Activated CD8-positive, alpha-beta T cell treated with anti-CD3 and anti-CD28 coated beads, Interleukin-2, amount 10 ng/mL, durations not matched to agents 7 days and 5 days (primary cell): ENCODE data around the gene DDX53. TPM values are rescaled to one million over a fixed set of nuclear protein-coding genes. Genes with fewer than 3 reads are reported as not detected.

Experiments used
- ATAC-seq: fragments of 150-1000 bp; cut with Tn5 transposase; one replicate; pipeline ENCODE4 v1.10.0; 2021; ENCODE audit warnings: moderate library complexity
- CTCF ChIA-PET: fragments of 350-600 bp; sonication (Branson Sonifier 250); formaldehyde crosslinking; loops from one replicate; lab custom pipeline; 2021; ENCODE audit warnings: antibody characterized with exemption; lab: Charles Lee
- POLR2A ChIA-PET: fragments of 350-600 bp; sonication (Branson Sonifier 250); formaldehyde crosslinking; loops from one replicate; lab custom pipeline; 2021; ENCODE audit warnings: antibody characterized with exemption; lab: Charles Lee
- DNase-seq: peaks from one replicate; pipeline ENCODE4 v3.0.0-alpha.2; 2020
- H3K27ac Mint-ChIP-seq: one replicate; pipeline ENCODE4 v1.8.0; 2021; ENCODE audit warnings: mild to moderate bottlenecking, mixed read lengths
- H3K27me3 Mint-ChIP-seq: one replicate; pipeline ENCODE4 v1.8.0; 2021; ENCODE audit warnings: low read depth, mixed read lengths
- H3K36me3 Mint-ChIP-seq: one replicate; pipeline ENCODE4 v1.8.0; 2021; ENCODE audit warnings: low read depth, mixed read lengths
- H3K4me1 Mint-ChIP-seq: one replicate; pipeline ENCODE4 v1.8.0; 2021; ENCODE audit warnings: low read depth, mixed read lengths
- H3K4me3 Mint-ChIP-seq: one replicate; pipeline ENCODE4 v1.8.0; 2021; ENCODE audit warnings: mild to moderate bottlenecking, mixed read lengths
- H3K9me3 Mint-ChIP-seq: one replicate; pipeline ENCODE4 v1.8.0; 2022; ENCODE audit warnings: mixed read lengths; ENCODE audit not compliant: insufficient read depth
- total RNA-seq, 2 experiments: library from RNA; stranded (reverse); gene quantifications; one replicate each; pipeline ENCODE4 v1.2.3, GENCODE V29; 2021

The DDX53 gene
- not detected for total RNA-seq

GRCh38 chrX:22999696-23000223 lies at the start of gene DDX53:
TSS of gene DDX53 (plus strand) at chrX:22999960. CDS start at chrX:23000058, 98 bp downstream.
- Mint-ChIP-seq H3K4me1 (no peaks in the 10 kb centered on the region), H3K4me3 (no peak within 1 kb of the TSS), H3K27me3 (no peaks in the 10 kb centered on the region), H3K36me3 (no peaks in the 10 kb centered on the region), H3K9me3 (no peaks in the 10 kb centered on the region), H3K27ac (no peak within 1 kb of the TSS)
- DNase-seq (no peak), ATAC-seq (no peak)
- POLR2A ChIA-PET = no interaction called here
- CTCF ChIA-PET = no interaction called here

- CTCF ChIA-PET = no interaction called here
- H3K27me3 Mint-ChIP-seq = no peaks in the 10 kb centered on the region
- H3K9me3 Mint-ChIP-seq = no peaks in the 10 kb centered on the region
- no peaks in the 10 kb centered on the region for H3K4me1 Mint-ChIP-seq
- no peaks in the 10 kb centered on the region for H3K36me3 Mint-ChIP-seq
- POLR2A ChIA-PET = no interaction called here
- no peak overlapping the region for H3K27ac Mint-ChIP-seq
- DNase-seq (no peak), ATAC-seq (no peak)
- H3K4me3 Mint-ChIP-seq = no peak overlapping the region
These were observed 49.2 kb upstream of the DDX53 start for GRCh38 chrX:22950269-22951266.

GRCh38 chrX:22952010-22952409 lies 47.8 kb upstream of the DDX53 start:
- Mint-ChIP-seq H3K36me3 (no peaks in the 10 kb centered on the region), H3K4me3 (no peak overlapping the region), H3K27me3 (no peaks in the 10 kb centered on the region), H3K9me3 (no peaks in the 10 kb centered on the region), H3K4me1 (no peaks in the 10 kb centered on the region), H3K27ac (no peak overlapping the region)
- DNase-seq = no peak
- ATAC-seq = no peak
- ChIA-PET POLR2A (no interaction called here), CTCF (no interaction called here)

GRCh38 chrX:22958250-22958649 lies 41.5 kb upstream of the DDX53 start:
- no peaks in the 10 kb centered on the region for H3K36me3 Mint-ChIP-seq
- H3K27me3 Mint-ChIP-seq = no peaks in the 10 kb centered on the region
- no peaks in the 10 kb centered on the region for H3K4me1 Mint-ChIP-seq
- no peaks in the 10 kb centered on the region for H3K9me3 Mint-ChIP-seq
- no peak overlapping the region for H3K27ac Mint-ChIP-seq
- no peak for ATAC-seq
- POLR2A ChIA-PET = no interaction called here
- CTCF ChIA-PET = no interaction called here
- DNase-seq = no peak
- H3K4me3 Mint-ChIP-seq = no peak overlapping the region

- Mint-ChIP-seq H3K9me3 (no peaks in the 10 kb centered on the region), H3K27ac (no peak overlapping the region)
- CTCF ChIA-PET = no interaction called here
These were observed 40.4 kb upstream of the DDX53 start for GRCh38 chrX:22959204-22959920.

GRCh38 chrX:22963196-22963595 lies 36.6 kb upstream of the DDX53 start:
- CTCF ChIA-PET = no interaction called here
- Mint-ChIP-seq H3K4me1 (no peaks in the 10 kb centered on the region), H3K4me3 (no peak overlapping the region), H3K9me3 (no peaks in the 10 kb centered on the region), H3K27me3 (no peaks in the 10 kb centered on the region), H3K27ac (no peak overlapping the region), H3K36me3 (no peaks in the 10 kb centered on the region)
- ATAC-seq (no peak), DNase-seq (no peak)
- POLR2A ChIA-PET = no interaction called here

More at GRCh38 chrX:22959204-22959920, 40.4 kb upstream of the DDX53 start:
- ATAC-seq (no peak), DNase-seq (no peak)
- POLR2A ChIA-PET = no interaction called here
- Mint-ChIP-seq H3K4me3 (no peak overlapping the region), H3K36me3 (no peaks in the 10 kb centered on the region), H3K4me1 (no peaks in the 10 kb centered on the region), H3K27me3 (no peaks in the 10 kb centered on the region)

- Mint-ChIP-seq H3K27ac (no peak overlapping the region), H3K9me3 (no peaks in the 10 kb centered on the region), H3K36me3 (no peaks in the 10 kb centered on the region), H3K4me1 (no peaks in the 10 kb centered on the region), H3K4me3 (no peak overlapping the region), H3K27me3 (no peaks in the 10 kb centered on the region)
- ChIA-PET POLR2A (no interaction called here), CTCF (no interaction called here)
- ATAC-seq (no peak), DNase-seq (no peak)
These were observed 31.3 kb upstream of the DDX53 start for GRCh38 chrX:22968494-22968893.

GRCh38 chrX:22969411-22969810 lies 30.3 kb upstream of the DDX53 start:
- Mint-ChIP-seq H3K27ac (no peak overlapping the region), H3K4me3 (no peak overlapping the region), H3K9me3 (no peaks in the 10 kb centered on the region), H3K27me3 (no peaks in the 10 kb centered on the region), H3K36me3 (no peaks in the 10 kb centered on the region), H3K4me1 (no peaks in the 10 kb centered on the region)
- DNase-seq = no peak
- CTCF ChIA-PET = no interaction called here
- POLR2A ChIA-PET = no interaction called here
- no peak for ATAC-seq

- Mint-ChIP-seq H3K4me3 (no peak overlapping the region), H3K36me3 (no peaks in the 10 kb centered on the region), H3K27me3 (no peaks in the 10 kb centered on the region), H3K27ac (no peak overlapping the region), H3K4me1 (no peaks in the 10 kb centered on the region), H3K9me3 (no peaks in the 10 kb centered on the region)
- POLR2A ChIA-PET = no interaction called here
- ATAC-seq = no peak
- CTCF ChIA-PET = no interaction called here
- no peak for DNase-seq
These were observed 28.9 kb upstream of the DDX53 start for GRCh38 chrX:22970861-22971260.

- ChIA-PET CTCF (no interaction called here), POLR2A (no interaction called here)
- Mint-ChIP-seq H3K9me3 (no peaks in the 10 kb centered on the region), H3K4me3 (no peak overlapping the region), H3K36me3 (no peaks in the 10 kb centered on the region), H3K4me1 (no peaks in the 10 kb centered on the region), H3K27me3 (no peaks in the 10 kb centered on the region), H3K27ac (no peak overlapping the region)
- ATAC-seq (no peak), DNase-seq (no peak)
These were observed 25.1 kb upstream of the DDX53 start for GRCh38 chrX:22974616-22975015.

GRCh38 chrX:22975786-22976185 lies 24.0 kb upstream of the DDX53 start:
- ChIA-PET CTCF (no interaction called here), POLR2A (no interaction called here)
- DNase-seq (no peak), ATAC-seq (no peak)
- Mint-ChIP-seq H3K4me1 (no peaks in the 10 kb centered on the region), H3K4me3 (no peak overlapping the region), H3K27ac (no peak overlapping the region), H3K36me3 (no peaks in the 10 kb centered on the region), H3K9me3 (no peaks in the 10 kb centered on the region), H3K27me3 (no peaks in the 10 kb centered on the region)

GRCh38 chrX:22985958-22986357 lies 13.8 kb upstream of the DDX53 start:
- Mint-ChIP-seq H3K27ac (no peak overlapping the region), H3K27me3 (no peaks in the 10 kb centered on the region), H3K36me3 (no peaks in the 10 kb centered on the region), H3K4me3 (no peak overlapping the region), H3K4me1 (no peaks in the 10 kb centered on the region), H3K9me3 (no peaks in the 10 kb centered on the region)
- ChIA-PET CTCF (no interaction called here), POLR2A (no interaction called here)
- DNase-seq = no peak
- ATAC-seq = no peak
